NAMALWA (cell line): ENCODE measurements around the gene PAWR.
"Not testable (repeated sequence)": the region's sequence is repeated elsewhere in the genome, so short reads cannot be mapped to it uniquely, and the experiment has no call there.

Experiments
- DNase-seq: peaks from one replicate; pipeline ENCODE4 v3.0.0-alpha.2; 2015; ENCODE audit warnings: low spot score

PAWR gene

GRCh38 chr12:79591988-79592387, 98.8 kb downstream of the PAWR start:
- DNase-seq: no peak

GRCh38 chr12:79590751-79591150, 100.0 kb downstream of the PAWR start:
- no peak for DNase-seq

- no peak for DNase-seq
These were observed 103.4 kb downstream of the PAWR start for GRCh38 chr12:79587368-79587767.

- DNase-seq: no peak
These were observed 105.6 kb downstream of the PAWR start for GRCh38 chr12:79585147-79585546.

GRCh38 chr12:79573820-79574219, 116.9 kb downstream of the PAWR start:
- no peak for DNase-seq

- no peak for DNase-seq
These were observed 121.1 kb downstream of the PAWR start for GRCh38 chr12:79569679-79570078.

GRCh38 chr12:79567175-79567563, 123.6 kb downstream of the PAWR start:
- DNase-seq: no peak

GRCh38 chr12:79566452-79567174, 124.2 kb downstream of the PAWR start:
- no peak for DNase-seq

- DNase-seq: not testable (repeated sequence)
These were observed 125.9 kb downstream of the PAWR start for GRCh38 chr12:79564727-79565350.

GRCh38 chr12:79563021-79563740, 127.6 kb downstream of the PAWR start:
- no peak for DNase-seq

- no peak for DNase-seq
These were observed 129.2 kb downstream of the PAWR start for GRCh38 chr12:79561401-79562132.

- no peak for DNase-seq
These were observed 130.4 kb downstream of the PAWR start for GRCh38 chr12:79560225-79560889.

- DNase-seq: no peak
These were observed 131.2 kb downstream of the PAWR start for GRCh38 chr12:79559591-79559990.

GRCh38 chr12:79558924-79559469, 131.8 kb downstream of the PAWR start:
- DNase-seq: no peak

- no peak for DNase-seq
These were observed 133.0 kb downstream of the PAWR start for GRCh38 chr12:79557690-79558315.

- peak; percentile 45 for DNase-seq
These were observed 135.5 kb downstream of the PAWR start for GRCh38 chr12:79555028-79555925.

- no peak for DNase-seq
These were observed 136.7 kb downstream of the PAWR start for GRCh38 chr12:79553863-79554574.

GRCh38 chr12:79552192-79552591, 138.6 kb downstream of the PAWR start:
- DNase-seq: no peak

- DNase-seq: no peak
These were observed 141.1 kb downstream of the PAWR start for GRCh38 chr12:79549531-79550271.
